GOT3 (cell line): Measurements from ENCODE around the gene ENPP3.

ENCODE experiments used
- DNase-seq: peaks from one replicate; lab custom pipeline; 2025; ENCODE audit warnings: mixed read lengths; lab: John Stamatoyannopoulos, UW

Gene ENPP3

DNA sequence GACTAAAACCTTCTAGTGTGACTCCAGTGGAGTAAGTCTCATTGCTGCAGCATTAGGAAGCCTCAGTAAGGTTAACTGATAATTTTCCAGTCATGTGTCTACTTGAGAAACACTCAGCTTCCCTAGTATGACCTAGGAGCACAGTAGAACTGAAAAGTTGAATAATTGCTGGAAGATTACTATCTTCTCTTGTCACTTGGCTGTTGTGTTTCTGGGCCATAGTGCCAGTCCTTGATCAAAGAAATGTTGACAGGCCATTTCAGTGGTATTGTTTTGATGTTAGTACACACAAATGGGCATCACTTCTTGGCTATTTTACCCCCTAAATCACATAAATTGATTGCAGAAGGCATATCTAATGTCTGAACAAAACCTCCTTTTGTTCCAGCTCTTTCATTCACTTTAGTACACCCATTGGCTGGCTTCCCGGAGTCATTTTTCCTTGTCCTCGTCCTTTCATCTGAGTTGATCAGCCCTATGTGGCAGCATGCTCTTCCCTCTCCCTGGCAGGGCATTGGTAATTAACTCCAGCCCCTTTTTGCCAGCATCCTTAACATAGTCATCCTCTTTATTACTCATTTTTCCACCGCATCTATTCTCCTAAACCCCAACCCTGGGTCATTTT, 6.0 kb downstream of the ENPP3 start:
- no peak for DNase-seq

GRCh38 chr6:131643855-131644460, 6.9 kb downstream of the ENPP3 start:
- DNase-seq, result no peak

DNA sequence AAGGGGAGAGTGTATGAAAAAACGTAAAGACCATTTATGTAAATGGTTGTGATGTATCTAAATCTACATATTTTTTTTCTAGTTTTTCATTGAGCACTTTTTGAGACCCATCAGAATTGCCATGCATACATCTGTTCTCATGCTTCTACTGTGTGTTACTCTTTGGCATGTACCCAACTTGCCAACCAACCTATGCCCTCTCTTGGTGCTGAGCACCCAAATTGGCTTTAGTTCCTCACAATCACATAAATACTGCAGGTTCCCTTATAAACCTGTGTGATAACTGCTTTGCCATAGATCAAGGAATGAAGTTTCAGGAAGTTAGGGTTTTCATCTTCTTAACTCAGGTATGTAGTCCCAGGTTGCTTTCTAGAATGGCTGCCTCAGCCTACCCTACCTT, 7.8 kb downstream of the ENPP3 start:
- no peak for DNase-seq

DNA sequence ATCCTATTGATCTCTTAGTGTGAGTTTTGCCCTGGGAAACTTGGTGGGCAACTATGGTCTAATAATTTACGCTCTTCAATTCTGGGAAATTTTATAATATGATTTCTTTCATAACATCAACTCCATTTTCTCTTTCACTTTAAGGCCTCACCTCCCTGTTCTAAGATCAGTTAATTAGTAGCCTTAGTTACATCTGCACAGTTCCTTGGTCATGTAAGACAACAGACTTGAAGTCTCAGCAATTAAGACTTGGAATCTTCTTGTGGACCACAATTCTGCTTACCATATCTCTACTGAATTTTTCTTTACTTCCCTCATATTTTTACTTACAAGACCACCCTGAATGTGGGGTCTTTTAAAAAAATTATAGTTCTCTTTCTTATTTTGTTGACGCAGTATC, 8.7 kb downstream of the ENPP3 start:
- no peak for DNase-seq

DNA sequence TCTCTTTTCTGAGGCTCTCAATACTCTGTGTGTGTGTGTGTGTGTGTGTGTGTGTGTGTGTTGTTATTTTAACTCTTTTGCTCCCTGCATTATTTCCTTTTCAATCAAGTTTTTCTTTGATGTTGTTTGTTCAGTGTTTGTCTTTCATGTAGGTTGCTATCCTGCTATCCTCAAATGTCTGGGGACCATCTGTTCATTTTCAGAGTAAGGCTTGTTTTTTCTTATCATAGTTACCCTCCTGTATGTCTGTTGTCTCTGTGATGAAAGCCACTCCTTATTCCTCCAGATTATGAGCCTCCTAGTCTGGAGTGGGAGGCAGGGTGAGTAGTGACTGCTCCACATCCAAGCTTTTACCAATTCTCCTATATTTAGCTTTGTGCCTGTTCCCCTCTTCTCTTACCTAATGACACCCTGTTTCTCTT, 9.2 kb downstream of the ENPP3 start:
- no peak for DNase-seq

DNA sequence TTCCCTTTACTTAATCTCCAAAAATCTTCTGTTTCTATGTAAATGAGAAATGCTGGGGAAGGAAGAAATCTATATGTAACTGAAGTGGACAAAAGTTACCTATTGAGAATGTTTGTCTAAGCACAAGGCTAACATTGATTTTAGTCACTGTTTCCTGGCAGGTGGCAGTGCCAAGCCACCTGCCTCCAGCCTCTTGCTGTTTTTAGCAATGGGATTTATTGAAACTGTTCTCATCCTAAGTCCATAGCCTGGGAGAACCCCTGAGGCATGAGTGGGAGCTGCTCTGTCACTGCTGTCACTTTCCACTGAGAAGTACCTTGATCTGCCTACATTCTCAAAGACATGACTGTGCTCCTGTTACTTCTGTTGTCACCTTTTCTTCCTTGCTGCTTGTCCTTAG, 14.7 kb downstream of the ENPP3 start:
- DNase-seq, result no peak

DNA sequence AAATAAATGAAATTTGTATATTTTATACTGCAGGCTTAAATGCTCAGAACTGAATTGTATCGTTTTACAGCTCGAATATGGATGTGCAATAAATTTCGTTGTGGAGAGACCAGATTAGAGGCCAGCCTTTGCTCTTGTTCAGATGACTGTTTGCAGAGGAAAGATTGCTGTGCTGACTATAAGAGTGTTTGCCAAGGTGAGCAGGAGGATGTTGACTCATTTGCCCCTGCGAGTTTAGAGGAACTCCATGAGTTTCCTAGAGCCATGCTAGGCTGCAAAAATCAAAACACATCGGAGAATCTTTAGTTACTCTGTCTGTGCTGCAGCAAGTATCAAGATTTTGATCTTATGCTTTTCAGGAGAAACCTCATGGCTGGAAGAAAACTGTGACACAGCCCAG, 15.4 kb downstream of the ENPP3 start:
- no peak for DNase-seq

DNA sequence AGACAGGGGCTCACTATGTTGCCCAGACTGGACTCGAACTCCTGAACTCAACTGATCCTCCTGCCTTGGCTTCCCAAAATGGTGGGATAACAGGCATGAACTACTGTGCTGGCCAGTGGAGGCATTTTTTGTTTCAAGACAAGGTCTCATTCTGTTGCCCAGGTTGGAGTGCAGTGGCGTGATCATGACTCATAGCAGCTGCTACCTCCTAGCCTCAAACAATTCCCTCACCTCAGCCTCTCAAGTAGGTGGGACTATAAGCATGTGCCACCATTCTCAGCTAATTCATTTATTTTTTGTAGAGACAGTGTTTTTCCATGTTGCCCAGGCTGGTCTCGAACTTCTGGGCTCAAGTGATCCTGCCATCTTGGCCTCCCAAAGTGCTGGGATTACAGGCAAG, 17.2 kb downstream of the ENPP3 start:
- DNase-seq, result no peak

DNA sequence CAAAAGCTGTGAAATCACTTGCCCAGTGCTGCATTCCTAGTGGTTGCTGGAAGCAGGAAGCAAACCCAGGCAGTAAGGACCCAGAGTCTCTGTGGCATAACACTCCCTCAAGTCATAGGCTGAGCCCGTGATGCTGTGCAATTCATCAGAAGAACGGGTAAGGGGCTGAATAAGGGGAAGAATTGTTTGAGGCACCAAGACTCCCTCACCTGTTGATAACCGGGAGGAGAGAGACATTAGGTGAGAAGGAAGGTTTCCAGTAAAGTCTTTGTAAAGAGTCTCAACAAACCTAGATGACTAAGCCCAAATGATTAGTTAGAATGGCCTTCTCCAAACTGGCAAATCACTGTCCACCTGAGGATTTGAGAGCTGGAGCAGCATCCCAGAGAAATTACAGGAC, 18.3 kb downstream of the ENPP3 start:
- no peak for DNase-seq

GRCh38 chr6:131655951-131656350, 18.8 kb downstream of the ENPP3 start:
- DNase-seq, result no peak

- no peak for DNase-seq
These were observed 19.6 kb downstream of the ENPP3 start for GRCh38 chr6:131656667-131657066.

DNA sequence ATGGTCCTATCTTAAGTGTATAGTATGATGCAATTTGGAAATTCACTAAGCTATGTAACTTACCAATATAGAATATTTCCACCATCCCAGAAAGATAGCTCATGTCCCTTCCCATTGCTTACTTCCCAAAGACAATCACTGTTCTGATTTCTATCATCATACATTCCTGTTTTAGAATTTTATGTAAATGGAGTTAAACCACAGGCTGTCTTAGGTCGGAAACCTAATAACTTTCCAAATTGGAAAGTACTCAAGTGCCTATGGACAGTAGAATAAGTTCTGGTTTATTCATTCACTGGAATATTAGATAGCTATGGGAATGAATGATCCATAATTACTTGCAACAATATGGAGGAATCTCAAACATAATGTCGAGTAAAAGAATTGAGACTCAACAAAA, 20.1 kb downstream of the ENPP3 start:
- DNase-seq, result no peak

GRCh38 chr6:131657630-131658111, 20.6 kb downstream of the ENPP3 start:
- no peak for DNase-seq

DNA sequence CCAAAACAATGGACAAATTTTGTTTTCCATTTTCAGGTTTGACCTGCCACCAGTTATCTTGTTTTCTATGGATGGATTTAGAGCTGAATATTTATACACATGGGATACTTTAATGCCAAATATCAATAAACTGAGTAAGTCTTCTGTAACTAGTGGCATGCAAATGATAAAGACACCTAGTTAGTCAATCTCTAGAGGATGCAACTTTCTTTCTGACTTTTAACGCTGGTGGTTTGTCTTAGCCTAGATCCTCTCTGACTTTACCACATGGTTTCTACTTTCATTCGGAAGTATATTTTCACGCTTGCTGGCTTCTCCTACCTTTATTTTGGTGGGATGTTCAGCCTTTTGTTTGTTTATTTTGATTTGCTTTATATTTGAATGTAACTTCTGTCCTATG, 21.2 kb downstream of the ENPP3 start:
- DNase-seq, result no peak

DNA sequence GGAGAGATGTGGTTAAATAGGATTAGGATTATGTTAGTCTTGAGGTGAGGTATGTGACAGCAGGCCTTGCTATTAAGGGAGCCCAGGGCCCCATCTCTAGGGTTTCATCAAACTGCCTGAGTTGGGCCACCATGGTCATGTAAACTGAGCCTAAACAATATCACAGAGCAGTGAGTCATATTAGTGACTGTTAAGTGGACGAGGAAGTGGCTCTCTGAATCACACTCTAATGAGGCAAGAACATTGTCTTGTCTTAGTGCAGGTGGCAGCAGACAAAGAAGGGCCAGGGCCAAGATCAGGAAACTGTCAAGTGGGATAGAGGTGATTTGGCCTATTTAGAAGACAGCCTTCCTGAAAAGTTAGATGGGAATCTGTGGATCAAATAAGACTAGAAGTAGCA, 23.1 kb downstream of the ENPP3 start:
- no peak for DNase-seq

GRCh38 chr6:131663578-131664165, 26.6 kb downstream of the ENPP3 start:
- DNase-seq, result no peak

- no peak for DNase-seq
These were observed 32.8 kb downstream of the ENPP3 start for GRCh38 chr6:131669891-131670290.

DNA sequence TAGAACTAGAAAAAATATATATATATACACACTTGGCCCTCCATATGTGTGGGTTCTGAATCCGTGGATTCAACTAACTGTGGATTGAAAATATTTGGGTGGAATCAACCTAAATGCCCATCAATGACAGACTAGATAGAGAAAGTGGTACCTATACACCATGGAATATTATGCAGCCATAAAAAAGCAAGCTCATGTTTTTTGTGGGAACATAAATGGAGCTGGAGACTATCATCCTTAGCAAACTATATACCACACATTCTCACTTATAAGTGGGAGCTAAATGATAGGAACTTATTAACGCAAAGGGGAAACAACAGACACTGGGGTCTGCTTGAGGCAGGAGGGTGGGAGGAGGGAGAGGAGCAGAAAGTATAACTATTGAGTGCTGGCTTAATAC, 36.1 kb downstream of the ENPP3 start:
- DNase-seq, result no peak

DNA sequence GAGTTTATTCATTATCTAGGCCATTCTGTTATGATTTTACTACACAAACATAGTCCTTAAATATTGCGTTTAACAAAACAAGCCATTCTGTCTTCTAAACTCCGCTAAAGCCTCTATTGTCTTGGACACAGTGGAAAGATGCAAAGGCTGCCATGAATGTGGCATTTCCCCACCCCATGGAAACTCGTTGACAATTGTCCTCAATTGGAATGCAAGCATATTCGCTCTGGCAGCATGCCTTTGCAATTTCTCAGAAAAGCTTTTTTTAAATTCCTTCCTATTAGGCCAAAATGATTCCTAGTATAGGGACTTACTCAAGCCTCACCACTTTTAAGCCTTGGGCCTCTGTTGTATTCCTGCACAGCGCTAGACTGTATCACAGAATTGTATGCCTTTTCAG, 41.3 kb downstream of the ENPP3 start:
- no peak for DNase-seq

DNA sequence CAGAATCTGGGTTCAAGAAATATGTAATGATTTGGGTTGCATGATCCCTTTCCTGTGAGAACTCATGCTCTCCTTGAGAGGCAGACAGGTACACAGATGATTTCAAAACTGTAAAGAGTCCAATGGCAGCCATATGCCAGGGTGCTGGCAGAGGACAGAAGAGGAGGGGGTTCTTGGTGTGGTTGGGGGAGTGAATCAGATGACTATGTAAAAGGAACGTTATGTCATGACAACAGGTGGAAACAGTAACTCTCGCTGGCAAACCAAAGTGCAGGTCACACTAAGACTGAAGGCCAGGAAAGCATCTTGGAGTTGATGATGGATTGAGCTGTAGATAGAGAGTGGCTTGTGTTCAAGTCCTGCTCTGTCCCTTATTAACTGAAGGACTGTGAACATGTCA, 43.8 kb downstream of the ENPP3 start:
- DNase-seq, result no peak

GRCh38 chr6:131681585-131681984, 44.5 kb downstream of the ENPP3 start:
- DNase-seq, result no peak

DNA sequence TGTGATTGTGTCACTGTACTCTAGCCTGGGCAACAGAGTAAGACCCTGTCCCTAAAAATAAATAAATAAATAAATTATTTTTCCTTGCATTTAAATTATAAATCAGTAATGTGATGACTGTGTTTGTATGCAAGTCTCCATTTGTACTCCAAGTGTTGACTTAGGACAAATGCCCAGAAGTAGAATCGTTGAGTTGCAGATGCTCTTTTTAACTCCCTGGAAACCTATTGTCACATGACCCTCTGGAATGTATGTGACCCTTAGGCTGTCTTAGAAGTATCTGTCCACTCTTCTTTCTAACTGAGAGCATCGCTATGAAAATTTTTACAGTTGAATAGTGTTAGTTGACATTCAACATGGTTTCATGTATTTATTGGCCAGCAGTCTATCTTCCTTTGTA, 45.3 kb downstream of the ENPP3 start:
- DNase-seq, result no peak

DNA sequence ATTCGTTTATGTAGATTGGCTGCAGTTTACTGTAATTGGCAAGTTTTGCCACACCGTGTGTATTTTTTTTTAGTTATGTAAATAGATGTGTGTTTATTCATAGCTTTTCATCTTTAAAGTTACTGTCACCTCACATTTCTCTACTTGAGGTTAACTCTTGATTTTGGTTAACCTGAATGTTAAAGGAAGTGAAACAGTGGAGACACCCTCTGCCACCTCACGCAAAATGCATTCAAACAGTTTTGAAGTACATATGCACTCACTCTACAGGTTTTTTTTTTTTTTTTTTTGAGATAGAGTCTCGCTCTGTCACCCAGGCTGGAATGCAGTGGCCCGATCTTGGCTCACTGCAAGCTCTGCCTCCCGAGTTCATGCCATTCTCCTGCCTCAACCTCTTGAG, 46.4 kb downstream of the ENPP3 start:
- no peak for DNase-seq

GRCh38 chr6:131685266-131685780, 48.2 kb downstream of the ENPP3 start:
- no peak for DNase-seq
